CD8-positive, alpha-beta memory T cell (primary cell): ENCODE results near the gene SLC51B. TPM values are rescaled to one million over a fixed set of nuclear protein-coding genes. Genes with fewer than 3 reads are reported as not detected.

ENCODE experiments used
- CTCF ChIA-PET: fragments of 350-600 bp; sonication (Branson Sonifier 250); formaldehyde crosslinking; loops from one replicate; lab custom pipeline; 2021; ENCODE audit warnings: antibody characterized with exemption; lab: Charles Lee
- POLR2A ChIA-PET: fragments of 350-600 bp; sonication (Branson Sonifier 250); formaldehyde crosslinking; loops from one replicate; lab custom pipeline; 2021; ENCODE audit warnings: antibody characterized with exemption; lab: Charles Lee
- DNase-seq, 5 donors: peaks; one replicate each; pipeline versions ENCODE4 v3.0.0 to v3.0.0-alpha.2; 2020 to 2022; ENCODE audit warnings: mixed read lengths in 1 of 5
- H3K27ac ChIP-seq: one replicate; pipeline ENCODE4 v1.7.0; 2013; ENCODE audit warnings: low read depth, mild to moderate bottlenecking, low read length, moderate library complexity
- H3K27me3 ChIP-seq: 2 replicates; pipeline ENCODE4 v1.7.0; 2013; ENCODE audit warnings: low read length, mild to moderate bottlenecking; ENCODE audit not compliant: insufficient read depth, poor library complexity, severe bottlenecking
- H3K36me3 ChIP-seq: 2 replicates; pipeline ENCODE4 v1.7.0; 2013; ENCODE audit warnings: mild to moderate bottlenecking, low read length, moderate library complexity; ENCODE audit not compliant: insufficient read depth
- H3K4me1 ChIP-seq: 2 replicates; pipeline ENCODE4 v1.7.0; 2013; ENCODE audit warnings: mild to moderate bottlenecking, low read length, moderate library complexity; ENCODE audit not compliant: insufficient read depth
- H3K4me3 ChIP-seq: 2 replicates; pipeline ENCODE4 v1.7.0; 2013; ENCODE audit warnings: mild to moderate bottlenecking, low read length
- H3K9me3 ChIP-seq: 2 replicates; pipeline ENCODE4 v1.7.0; 2013; ENCODE audit warnings: mild to moderate bottlenecking, low read length
- H3K27ac Mint-ChIP-seq, 8 donors: one replicate each; pipeline ENCODE4 v1.8.0; 2020 to 2021; ENCODE audit warnings: mixed read lengths in 8 of 8, mild to moderate bottlenecking in 6 of 8, inconsistent platforms in 3 of 8, moderate library complexity in 3 of 8
- H3K27me3 Mint-ChIP-seq, 2 donors: one replicate each; pipeline ENCODE4 v1.8.0; 2020 to 2021; ENCODE audit warnings: mixed read lengths in 2 of 2, mild to moderate bottlenecking in 1 of 2, moderate library complexity in 1 of 2
- H3K36me3 Mint-ChIP-seq, 3 donors: one replicate each; pipeline ENCODE4 v1.8.0; 2020 to 2021; ENCODE audit warnings: mixed read lengths in 3 of 3, inconsistent platforms in 1 of 3, mild to moderate bottlenecking in 1 of 3
- H3K4me1 Mint-ChIP-seq, 3 donors: one replicate each; pipeline ENCODE4 v1.8.0; 2020 to 2021; ENCODE audit warnings: mixed read lengths in 3 of 3, inconsistent platforms in 1 of 3, mild to moderate bottlenecking in 1 of 3
- H3K4me3 Mint-ChIP-seq, 7 donors: one replicate each; pipeline ENCODE4 v1.8.0; 2020 to 2021; ENCODE audit warnings: mixed read lengths in 7 of 7, mild to moderate bottlenecking in 6 of 7, moderate library complexity in 4 of 7, inconsistent platforms in 2 of 7
- H3K9me3 Mint-ChIP-seq, 5 donors: one replicate each; pipeline ENCODE4 v1.8.0; 2020 to 2022; ENCODE audit warnings: mixed read lengths in 5 of 5, mild to moderate bottlenecking in 3 of 5, moderate library complexity in 2 of 5, inconsistent platforms in 1 of 5
- polyA plus RNA-seq: library from polyadenylated mRNA; unstranded; fragments of 300-500 nt; fragmentation: Illumina TruSeq; gene quantifications from one replicate; pipeline ENCODE4 v1.2.3, GENCODE V29; 2021
- total RNA-seq, 2 experiments: library from RNA; stranded (reverse); gene quantifications; one replicate each; pipeline ENCODE4 v1.2.3, GENCODE V29; 2021

SLC51B gene
- total and polyA plus RNA-seq, 3 experiments from 2014 or later = not detected

DNA sequence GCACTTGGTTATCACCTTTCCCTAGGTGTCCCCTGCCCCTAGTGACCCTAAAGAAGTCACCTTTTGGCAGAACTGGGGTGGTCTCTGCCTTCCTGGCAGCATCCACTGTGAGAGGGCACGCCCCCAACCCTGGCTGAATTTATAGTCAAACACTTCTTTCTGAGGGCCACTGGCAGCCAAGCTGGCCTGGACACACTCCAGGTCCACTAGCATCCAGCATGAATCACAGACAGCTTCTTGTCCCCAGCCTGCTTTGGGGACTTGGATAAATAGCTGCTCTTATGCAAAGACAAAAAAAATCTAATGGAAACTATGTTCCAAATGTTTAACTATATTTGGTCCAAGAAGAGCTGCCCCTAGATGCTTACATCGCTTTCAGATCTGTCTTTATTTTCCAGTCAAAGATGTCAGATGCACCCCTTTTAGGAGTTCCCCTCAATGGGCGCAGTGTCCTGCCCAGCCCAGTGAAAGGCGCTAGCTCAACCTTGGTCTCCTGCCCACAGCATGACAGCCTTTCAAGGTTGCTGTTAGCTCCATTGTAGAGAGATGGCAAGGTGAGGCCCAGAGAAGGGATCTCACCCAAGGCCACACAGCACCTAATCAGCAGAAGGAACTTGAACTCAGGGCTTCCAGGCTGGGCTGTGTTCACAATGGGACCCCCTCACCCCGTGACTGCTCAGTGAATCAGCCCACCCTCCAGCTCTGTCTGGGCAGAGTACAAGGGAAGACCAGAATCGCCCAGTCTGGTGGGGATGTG is 15.6 kb downstream of the SLC51B start:
- H3K27me3 Mint-ChIP-seq = peaks cover 14 to 24% of the 10 kb centered on the region in 2 donors
- peaks cover 0 to 2% (median 0%) of the 10 kb centered on the region in 3 donors for H3K36me3 Mint-ChIP-seq
- CTCF ChIA-PET = no interaction called here
- no peaks in the 10 kb centered on the region for H3K27me3 ChIP-seq
- no peaks in the 10 kb centered on the region for H3K4me1 ChIP-seq
- no peaks in the 10 kb centered on the region for H3K9me3 Mint-ChIP-seq
- no peaks in the 10 kb centered on the region for H3K9me3 ChIP-seq
- no peaks in the 10 kb centered on the region for H3K4me1 Mint-ChIP-seq
- POLR2A ChIA-PET = no interaction called here
- no peak for DNase-seq
- H3K4me3 Mint-ChIP-seq = no peak overlapping the region
- no peaks in the 10 kb centered on the region for H3K36me3 ChIP-seq
- no peak overlapping the region for H3K27ac Mint-ChIP-seq
- no peak overlapping the region for H3K4me3 ChIP-seq
- no peak overlapping the region for H3K27ac ChIP-seq

DNA sequence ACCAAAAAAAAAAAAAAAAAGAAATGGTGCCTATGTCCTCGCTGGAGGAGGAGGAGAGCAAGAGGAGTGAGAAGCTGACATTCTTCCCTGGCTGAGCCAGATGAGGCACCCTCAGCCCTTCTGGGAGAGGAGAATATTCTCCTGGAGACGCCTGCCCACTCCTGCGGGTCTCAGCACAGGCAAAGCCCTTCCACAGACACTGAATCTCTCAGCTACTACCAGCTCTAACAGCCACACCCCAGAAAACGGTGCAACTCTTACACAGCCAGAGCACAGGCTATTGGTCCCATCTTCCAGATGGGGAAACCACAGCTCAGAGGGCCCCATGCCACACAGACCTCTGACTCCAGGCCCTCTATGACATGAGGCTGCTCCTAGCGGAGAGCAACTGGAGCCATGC is 16.9 kb downstream of the SLC51B start:
- Mint-ChIP-seq H3K9me3 (no peaks in the 10 kb centered on the region), H3K27me3 (peaks cover 19 to 35% of the 10 kb centered on the region in 2 donors), H3K4me1 (peaks cover 0 to under 1% (median 0%) of the 10 kb centered on the region in 3 donors), H3K27ac (no peak overlapping the region), H3K36me3 (peaks cover 0 to 2% (median 0%) of the 10 kb centered on the region in 3 donors), H3K4me3 (no peak overlapping the region)
- Histone ChIP-seq H3K27me3 (peaks cover 7% of the 10 kb centered on the region), H3K27ac (no peak overlapping the region), H3K4me1 (no peaks in the 10 kb centered on the region), H3K9me3 (no peaks in the 10 kb centered on the region), H3K4me3 (no peak overlapping the region), H3K36me3 (no peaks in the 10 kb centered on the region)
- ChIA-PET CTCF (interaction anchor here (0.9 to 1.0 kb wide), 2 partner anchors 9 to 17 kb away, joined by 3 to 5 read pairs; no protein-coding TSS in a partner anchor), POLR2A (no interaction called here)
- no peak for DNase-seq

DNA sequence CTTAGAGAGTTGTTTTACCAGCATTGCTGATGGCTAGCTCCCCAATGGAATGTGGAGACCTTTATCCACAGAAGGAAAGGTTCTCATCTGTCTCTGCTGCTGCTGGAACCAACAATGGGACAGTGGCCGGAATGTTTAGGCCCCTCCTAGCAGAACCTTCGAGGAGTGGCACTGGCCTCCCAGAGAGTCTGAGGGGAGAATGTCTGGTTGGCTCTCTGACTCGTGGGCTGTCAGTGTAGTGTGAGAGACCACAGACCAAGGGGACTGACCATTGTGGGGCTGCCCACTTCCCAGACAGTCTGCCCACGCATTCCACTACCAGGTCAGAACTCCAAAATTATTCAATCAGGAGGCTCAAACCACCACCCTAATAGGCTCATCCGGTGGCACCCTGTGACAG is 17.5 kb downstream of the SLC51B start:
- Mint-ChIP-seq H3K36me3 (peaks cover 0 to 2% (median 0%) of the 10 kb centered on the region in 3 donors), H3K27me3 (peaks cover 19 to 39% of the 10 kb centered on the region in 2 donors), H3K4me1 (peaks cover 0 to 5% (median 3%) of the 10 kb centered on the region in 3 donors), H3K9me3 (no peaks in the 10 kb centered on the region), H3K27ac (peak overlapping the region in 1 of 8 donors; percentile 74), H3K4me3 (no peak overlapping the region)
- Histone ChIP-seq H3K27ac (no peak overlapping the region), H3K9me3 (no peaks in the 10 kb centered on the region), H3K27me3 (peaks cover 13% of the 10 kb centered on the region), H3K36me3 (no peaks in the 10 kb centered on the region), H3K4me1 (no peaks in the 10 kb centered on the region), H3K4me3 (no peak overlapping the region)
- POLR2A ChIA-PET = no interaction called here
- no peak for DNase-seq
- CTCF ChIA-PET = interaction anchor here (0.9 to 1.0 kb wide), 2 partner anchors 10 to 16 kb away, joined by 3 to 5 read pairs; no protein-coding TSS in a partner anchor

DNA sequence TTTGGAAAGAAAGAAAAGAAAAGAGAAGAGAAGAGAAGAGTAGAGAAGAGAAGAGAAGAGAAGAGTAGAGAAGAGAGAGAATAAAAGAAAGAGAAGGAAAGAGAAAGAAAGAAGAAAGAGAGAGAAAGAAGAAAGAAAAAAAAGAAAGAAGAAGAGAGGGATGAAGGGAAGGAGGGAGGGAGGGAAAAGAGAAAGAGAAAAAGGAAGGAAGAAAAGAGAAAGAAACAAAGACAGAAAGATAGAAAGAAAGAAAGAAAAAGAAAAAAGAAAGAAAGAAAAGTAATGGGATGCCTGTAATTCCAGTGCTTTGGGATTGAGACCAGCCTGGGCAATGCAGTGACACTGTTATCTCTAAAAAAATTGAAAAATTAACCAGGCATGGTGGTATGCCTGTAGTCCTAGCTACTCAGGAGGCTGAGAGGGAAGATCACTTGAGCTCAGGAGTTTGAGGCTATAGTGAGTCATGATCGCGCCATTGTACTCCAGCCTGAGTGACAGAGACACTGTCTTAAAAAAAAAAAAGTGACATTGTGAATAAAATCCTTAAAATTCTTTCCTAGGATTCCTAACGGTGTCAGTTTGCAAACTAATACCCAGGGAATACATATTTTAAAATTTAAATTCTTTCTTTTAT is 20.9 kb downstream of the SLC51B start:
- no peak overlapping the region for H3K4me3 ChIP-seq
- ChIA-PET POLR2A (no interaction called here), CTCF (no interaction called here)
- Mint-ChIP-seq H3K27ac (no peak overlapping the region), H3K4me1 (peaks cover 0 to 12% (median 9%) of the 10 kb centered on the region in 3 donors), H3K36me3 (no peaks in the 10 kb centered on the region), H3K27me3 (peaks cover 25 to 48% of the 10 kb centered on the region in 2 donors), H3K9me3 (no peaks in the 10 kb centered on the region), H3K4me3 (no peak overlapping the region)
- H3K4me1 ChIP-seq = no peaks in the 10 kb centered on the region
- H3K9me3 ChIP-seq = no peaks in the 10 kb centered on the region
- H3K36me3 ChIP-seq = no peaks in the 10 kb centered on the region
- H3K27me3 ChIP-seq = peaks cover 13% of the 10 kb centered on the region
- DNase-seq = no peak
- H3K27ac ChIP-seq = no peak overlapping the region

DNA sequence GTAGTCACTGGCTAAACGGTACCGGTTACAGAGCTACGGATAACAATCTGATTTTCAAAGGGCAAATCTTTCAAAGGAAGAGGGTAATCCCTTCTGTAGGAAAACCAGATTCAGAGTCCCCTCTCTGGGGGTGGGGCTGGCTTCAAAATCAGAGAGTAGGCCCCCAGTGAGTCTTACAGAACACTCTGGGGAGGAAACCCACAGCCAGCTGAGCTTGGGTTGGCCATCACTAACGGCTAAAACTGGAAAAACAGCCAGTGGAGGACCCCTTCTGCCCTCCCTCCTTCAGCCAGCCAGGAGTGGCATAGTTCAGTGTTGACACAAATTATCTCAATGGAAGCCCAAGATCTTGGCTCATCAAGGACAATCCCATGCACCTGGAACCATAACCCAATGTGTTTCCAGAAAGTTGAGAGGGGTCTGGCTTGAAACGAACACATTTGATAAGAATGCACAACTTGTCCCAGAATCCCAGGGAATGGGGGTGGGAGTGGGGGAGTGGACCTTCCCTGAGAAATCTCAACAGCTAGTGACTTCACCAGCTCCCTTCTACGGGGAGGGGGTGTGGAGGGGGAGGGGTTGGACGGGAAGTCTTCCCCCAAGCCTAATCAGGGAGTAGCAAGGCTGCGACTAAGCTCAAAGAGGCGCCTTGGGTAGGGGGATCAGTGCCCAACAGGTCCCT is 21.6 kb downstream of the SLC51B start:
- H3K27ac ChIP-seq = no peak overlapping the region
- no peaks in the 10 kb centered on the region for H3K4me1 ChIP-seq
- H3K4me3 Mint-ChIP-seq = peak overlapping the region in 2 of 7 donors; percentile 35 to 58
- no peaks in the 10 kb centered on the region for H3K36me3 ChIP-seq
- DNase-seq = no peak
- H3K9me3 Mint-ChIP-seq = no peaks in the 10 kb centered on the region
- H3K27me3 ChIP-seq = peaks cover 13% of the 10 kb centered on the region
- H3K27me3 Mint-ChIP-seq = peaks cover 25 to 46% of the 10 kb centered on the region in 2 donors
- CTCF ChIA-PET = no interaction called here
- H3K4me3 ChIP-seq = no peak overlapping the region
- H3K4me1 Mint-ChIP-seq = peaks cover 0 to 12% (median 9%) of the 10 kb centered on the region in 3 donors
- H3K36me3 Mint-ChIP-seq = no peaks in the 10 kb centered on the region
- POLR2A ChIA-PET = interaction anchor here (0.6 kb wide), 1 partner anchor 240 kb away, joined by 10 read pairs; no protein-coding TSS in a partner anchor
- no peaks in the 10 kb centered on the region for H3K9me3 ChIP-seq
- no peak overlapping the region for H3K27ac Mint-ChIP-seq

DNA sequence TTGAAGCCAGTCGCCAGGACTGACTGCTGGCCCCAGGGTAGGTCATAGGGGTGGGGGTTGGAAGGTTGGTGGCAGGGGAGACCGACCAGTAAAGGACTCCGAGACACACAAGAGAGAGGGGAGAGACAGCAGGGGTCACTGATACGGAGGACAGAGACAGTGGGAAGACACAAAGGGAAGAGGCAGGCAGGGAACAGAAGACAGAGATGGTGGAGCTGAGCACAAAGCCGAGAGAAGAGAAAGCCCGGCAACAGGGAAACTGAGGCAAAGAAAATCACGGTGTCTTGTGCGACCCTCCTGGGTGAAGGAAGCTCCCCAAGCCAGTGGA is 22.1 kb downstream of the SLC51B start:
- no peaks in the 10 kb centered on the region for H3K36me3 Mint-ChIP-seq
- H3K27me3 ChIP-seq = peaks cover 13% of the 10 kb centered on the region
- H3K27me3 Mint-ChIP-seq = peaks cover 25 to 44% of the 10 kb centered on the region in 2 donors
- ChIA-PET POLR2A (interaction anchor here (0.6 kb wide), 1 partner anchor 239 kb away, joined by 10 read pairs; no protein-coding TSS in a partner anchor), CTCF (no interaction called here)
- H3K4me3 ChIP-seq = no peak overlapping the region
- H3K4me1 Mint-ChIP-seq = peaks cover 0 to 12% (median 9%) of the 10 kb centered on the region in 3 donors
- no peaks in the 10 kb centered on the region for H3K9me3 Mint-ChIP-seq
- H3K4me1 ChIP-seq = no peaks in the 10 kb centered on the region
- H3K4me3 Mint-ChIP-seq = peak overlapping the region in 2 of 7 donors; percentile 35 to 58
- no peaks in the 10 kb centered on the region for H3K9me3 ChIP-seq
- H3K36me3 ChIP-seq = no peaks in the 10 kb centered on the region
- no peak overlapping the region for H3K27ac ChIP-seq
- no peak for DNase-seq
- no peak overlapping the region for H3K27ac Mint-ChIP-seq

DNA sequence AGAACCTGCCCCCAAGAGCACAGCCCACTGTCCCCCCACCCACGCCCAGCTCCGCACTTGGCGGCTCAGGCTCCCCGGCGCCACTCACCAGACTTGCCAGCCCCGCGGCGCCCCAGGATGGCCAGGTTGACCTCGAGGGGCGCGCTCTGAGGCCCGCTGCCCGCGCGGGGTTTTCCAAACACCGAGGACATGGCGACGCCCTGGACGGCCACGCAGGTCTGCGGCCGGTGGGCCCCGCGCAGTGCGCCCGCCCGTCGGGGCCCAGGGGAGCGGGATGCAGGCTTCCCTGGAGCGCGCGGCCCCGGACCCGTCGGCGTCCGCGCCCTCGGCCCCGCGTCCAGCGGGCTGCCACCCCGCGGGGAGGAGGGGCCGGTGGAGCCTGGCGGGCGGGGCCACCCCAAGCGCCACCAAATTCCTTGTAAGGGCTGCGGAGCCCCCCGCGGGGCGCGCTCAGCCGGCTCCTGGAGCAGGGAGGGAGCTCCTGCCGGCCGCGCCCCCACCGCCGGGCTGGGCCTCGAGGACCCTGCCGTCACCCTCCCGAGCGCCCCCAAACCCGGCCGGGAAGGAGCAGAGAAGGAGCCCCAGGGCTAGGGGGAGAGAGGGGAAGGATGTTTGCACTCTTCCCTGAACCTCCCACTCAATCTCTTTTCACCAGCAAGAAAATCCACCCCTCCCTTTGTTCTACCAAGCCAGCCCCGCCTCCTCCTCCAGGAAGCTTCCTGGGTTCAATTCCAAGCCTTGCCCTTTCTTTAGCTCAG is 22.6 kb downstream of the SLC51B start, which contains the start of gene RASL12:
Gene RASL12, minus strand, starts transcription at position 347 of the 758 bp plus-strand sequence. Its CDS starts 156 bp downstream, at position 191.
- Histone ChIP-seq H3K27me3 (peaks cover 13% of the 10 kb centered on the region), H3K4me1 (no peaks in the 10 kb centered on the region), H3K36me3 (no peaks in the 10 kb centered on the region), H3K4me3 (no peak within 1 kb of the TSS), H3K27ac (no peak within 1 kb of the TSS), H3K9me3 (no peaks in the 10 kb centered on the region)
- ChIA-PET CTCF (no interaction called here), POLR2A (interaction anchor here (0.6 kb wide), 1 partner anchor 239 kb away, joined by 10 read pairs; no protein-coding TSS in a partner anchor)
- H3K27ac Mint-ChIP-seq = peak within 1 kb of the TSS in 1 of 8 donors; percentile 55
- DNase-seq = no peak
- peaks cover 0 to 12% (median 9%) of the 10 kb centered on the region in 3 donors for H3K4me1 Mint-ChIP-seq
- H3K4me3 Mint-ChIP-seq = peak within 1 kb of the TSS in 4 of 7 donors; percentile 45 to 58 (median 55)
- no peaks in the 10 kb centered on the region for H3K9me3 Mint-ChIP-seq
- peaks cover 24 to 44% of the 10 kb centered on the region in 2 donors for H3K27me3 Mint-ChIP-seq
- no peaks in the 10 kb centered on the region for H3K36me3 Mint-ChIP-seq
